CD4-positive, alpha-beta T cell (primary cell): ENCODE results near the gene TRABD2B. TPM values are rescaled to one million over a fixed set of nuclear protein-coding genes. Genes with fewer than 3 reads are reported as not detected.

Experiments used
- ATAC-seq: fragments of 200-7000 bp; cut with Tn5 transposase; one replicate; pipeline ENCODE4 v1.10.0; 2022; ENCODE audit warnings: mild to moderate bottlenecking; ENCODE audit not compliant: poor library complexity
- CTCF ChIA-PET: fragments of 350-600 bp; sonication (Branson Sonifier 250); formaldehyde crosslinking; loops from one replicate; lab custom pipeline; 2021; ENCODE audit warnings: antibody characterized with exemption, inconsistent platforms; lab: Charles Lee
- POLR2A ChIA-PET: fragments of 350-600 bp; sonication (Branson Sonifier 250); formaldehyde crosslinking; loops from one replicate; lab custom pipeline; 2021; ENCODE audit warnings: antibody characterized with exemption, inconsistent platforms; lab: Charles Lee
- DNase-seq, 14 experiments: peaks; one replicate each; pipeline ENCODE4 v3.0.0-alpha.2; 2013 to 2020; ENCODE audit warnings: mixed read lengths in 2 of 14
- H3K27ac ChIP-seq, 2 donors: one replicate each; pipeline versions ENCODE4 v1.5.1 to v1.7.0; 2013; ENCODE audit warnings: low read length in 2 of 2, low read depth in 1 of 2, mild to moderate bottlenecking in 1 of 2
- H3K27me3 ChIP-seq, 2 experiments: 1 replicate in 1 of 2; 2 replicates in 1 of 2; pipeline versions ENCODE4 v1.6.1 to v1.7.0; 2013; ENCODE audit warnings: low read length in 2 of 2, control low read depth in 1 of 2, mild to moderate bottlenecking in 1 of 2, moderate library complexity in 1 of 2; ENCODE audit not compliant: insufficient read depth in 2 of 2, control insufficient read depth in 1 of 2
- H3K36me3 ChIP-seq: one replicate; pipeline ENCODE4 v1.6.1; 2013; ENCODE audit warnings: low read length, control low read depth; ENCODE audit not compliant: insufficient read depth
- H3K4me1 ChIP-seq: one replicate; pipeline ENCODE4 v1.6.1; 2013; ENCODE audit warnings: low read length, control low read depth; ENCODE audit not compliant: insufficient read depth
- H3K4me3 ChIP-seq: one replicate; pipeline ENCODE4 v1.5.1; 2013; ENCODE audit warnings: mild to moderate bottlenecking, low read length, moderate library complexity
- H3K9me3 ChIP-seq, 2 experiments: 1 replicate in 1 of 2; 2 replicates in 1 of 2; pipeline versions ENCODE4 v1.6.1 to v1.7.0; 2013; ENCODE audit warnings: low read length in 2 of 2, mild to moderate bottlenecking in 2 of 2, control low read depth in 1 of 2, moderate library complexity in 1 of 2; ENCODE audit not compliant: control insufficient read depth in 1 of 2, insufficient read depth in 1 of 2
- H3K27ac Mint-ChIP-seq: one replicate; pipeline ENCODE4 v1.8.0; 2020; ENCODE audit warnings: mixed read lengths
- H3K27me3 Mint-ChIP-seq: one replicate; pipeline ENCODE4 v1.8.0; 2021; ENCODE audit warnings: mixed read lengths
- H3K36me3 Mint-ChIP-seq: one replicate; pipeline ENCODE4 v1.8.0; 2021; ENCODE audit warnings: low read depth, mixed read lengths
- H3K4me1 Mint-ChIP-seq: one replicate; pipeline ENCODE4 v1.8.0; 2021; ENCODE audit warnings: low read depth, mixed read lengths
- H3K4me3 Mint-ChIP-seq: one replicate; pipeline ENCODE4 v1.8.0; 2020; ENCODE audit warnings: mild to moderate bottlenecking, mixed read lengths
- H3K9me3 Mint-ChIP-seq: one replicate; pipeline ENCODE4 v1.8.0; 2020; ENCODE audit warnings: mixed read lengths
- intact Hi-C, 2 experiments: fragments of 100-400 bp; cut with DNase I in 1 of 2; cut with micrococcal nuclease in 1 of 2; formaldehyde crosslinking; loops; one replicate each; pipeline versions ENCODE4 v1.15.1 to v1.9.0; 2023 to 2025; cut with DNase I, micrococcal nuclease
- total RNA-seq, 174 experiments: library from RNA in 2 of 174; stranded (reverse) in 2 of 174; gene quantifications; one replicate each; pipeline ENCODE4 v1.2.3 and lab custom pipeline; 2021 to 2026
- TF ChIP-seq, protein P1 (sequence below): fragments of 200-600 bp; IDR thresholded peaks from one replicate; pipeline ENCODE4 v1.8.0; 2022; ENCODE audit warnings: antibody characterized with exemption, mild to moderate bottlenecking

TRABD2B gene
- total RNA-seq, 2 experiments from 2014 or later, result not detected

DNA sequence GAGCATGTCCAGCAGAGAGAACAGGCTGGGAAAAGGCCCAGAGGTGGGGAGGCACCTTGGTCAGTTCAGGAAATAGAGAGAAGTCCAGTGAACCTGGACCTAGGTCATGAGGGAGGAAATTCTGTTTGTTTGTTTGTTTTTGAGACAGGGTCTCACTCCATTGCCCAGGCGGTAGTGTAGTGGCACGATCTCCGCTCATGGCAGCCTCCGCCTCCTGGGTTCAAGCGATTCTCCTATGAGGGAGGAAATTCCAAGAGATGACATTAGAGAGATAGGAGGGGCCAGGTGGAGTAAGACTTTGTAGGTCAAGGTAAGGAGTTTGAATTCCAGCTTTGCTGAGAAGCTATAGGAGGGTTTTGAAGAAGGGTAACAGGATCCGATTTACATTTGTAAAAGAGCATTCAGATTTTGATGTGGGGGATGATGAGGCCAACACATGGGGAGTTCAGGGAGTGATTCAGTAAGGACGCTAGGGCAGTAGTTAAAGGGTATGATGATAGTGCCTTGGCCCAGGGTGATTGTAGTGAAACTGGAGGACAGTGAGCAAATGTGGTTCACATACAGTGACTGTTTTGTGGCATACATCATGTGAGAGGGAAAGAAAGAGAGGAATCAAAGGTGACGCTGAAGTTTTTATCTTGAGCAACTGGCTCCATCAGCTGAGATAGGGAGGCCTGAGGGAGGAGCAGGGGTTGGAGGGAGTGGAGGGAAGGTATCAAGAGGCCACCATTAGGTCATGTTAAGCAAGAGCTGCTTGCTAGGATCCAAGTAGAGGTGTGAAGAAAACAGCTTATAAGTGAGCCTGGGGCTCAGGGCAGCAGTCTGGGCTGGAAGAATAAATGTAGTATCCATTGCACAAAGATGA is 8.3 kb upstream of the TRABD2B start:
- Mint-ChIP-seq H3K4me1 (no peaks in the 10 kb centered on the region), H3K27me3 (peaks cover 13% of the 10 kb centered on the region), H3K36me3 (no peaks in the 10 kb centered on the region), H3K4me3 (no peak overlapping the region), H3K27ac (no peak overlapping the region), H3K9me3 (no peaks in the 10 kb centered on the region)
- no peak for ATAC-seq
- no peaks in the 10 kb centered on the region for H3K9me3 ChIP-seq
- no peak overlapping the region for H3K27ac ChIP-seq
- no peaks in the 10 kb centered on the region for H3K36me3 ChIP-seq
- peaks cover 4 to 8% of the 10 kb centered on the region in 2 experiments for H3K27me3 ChIP-seq
- TF ChIP-seq, protein P1, sequence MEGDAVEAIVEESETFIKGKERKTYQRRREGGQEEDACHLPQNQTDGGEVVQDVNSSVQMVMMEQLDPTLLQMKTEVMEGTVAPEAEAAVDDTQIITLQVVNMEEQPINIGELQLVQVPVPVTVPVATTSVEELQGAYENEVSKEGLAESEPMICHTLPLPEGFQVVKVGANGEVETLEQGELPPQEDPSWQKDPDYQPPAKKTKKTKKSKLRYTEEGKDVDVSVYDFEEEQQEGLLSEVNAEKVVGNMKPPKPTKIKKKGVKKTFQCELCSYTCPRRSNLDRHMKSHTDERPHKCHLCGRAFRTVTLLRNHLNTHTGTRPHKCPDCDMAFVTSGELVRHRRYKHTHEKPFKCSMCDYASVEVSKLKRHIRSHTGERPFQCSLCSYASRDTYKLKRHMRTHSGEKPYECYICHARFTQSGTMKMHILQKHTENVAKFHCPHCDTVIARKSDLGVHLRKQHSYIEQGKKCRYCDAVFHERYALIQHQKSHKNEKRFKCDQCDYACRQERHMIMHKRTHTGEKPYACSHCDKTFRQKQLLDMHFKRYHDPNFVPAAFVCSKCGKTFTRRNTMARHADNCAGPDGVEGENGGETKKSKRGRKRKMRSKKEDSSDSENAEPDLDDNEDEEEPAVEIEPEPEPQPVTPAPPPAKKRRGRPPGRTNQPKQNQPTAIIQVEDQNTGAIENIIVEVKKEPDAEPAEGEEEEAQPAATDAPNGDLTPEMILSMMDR, result no peak
- H3K4me3 ChIP-seq, result no peak overlapping the region
- ChIA-PET POLR2A (no interaction called here), CTCF (no interaction called here)
- no peaks in the 10 kb centered on the region for H3K4me1 ChIP-seq
- intact Hi-C loops, result no loop called here
- no peak for DNase-seq

DNA sequence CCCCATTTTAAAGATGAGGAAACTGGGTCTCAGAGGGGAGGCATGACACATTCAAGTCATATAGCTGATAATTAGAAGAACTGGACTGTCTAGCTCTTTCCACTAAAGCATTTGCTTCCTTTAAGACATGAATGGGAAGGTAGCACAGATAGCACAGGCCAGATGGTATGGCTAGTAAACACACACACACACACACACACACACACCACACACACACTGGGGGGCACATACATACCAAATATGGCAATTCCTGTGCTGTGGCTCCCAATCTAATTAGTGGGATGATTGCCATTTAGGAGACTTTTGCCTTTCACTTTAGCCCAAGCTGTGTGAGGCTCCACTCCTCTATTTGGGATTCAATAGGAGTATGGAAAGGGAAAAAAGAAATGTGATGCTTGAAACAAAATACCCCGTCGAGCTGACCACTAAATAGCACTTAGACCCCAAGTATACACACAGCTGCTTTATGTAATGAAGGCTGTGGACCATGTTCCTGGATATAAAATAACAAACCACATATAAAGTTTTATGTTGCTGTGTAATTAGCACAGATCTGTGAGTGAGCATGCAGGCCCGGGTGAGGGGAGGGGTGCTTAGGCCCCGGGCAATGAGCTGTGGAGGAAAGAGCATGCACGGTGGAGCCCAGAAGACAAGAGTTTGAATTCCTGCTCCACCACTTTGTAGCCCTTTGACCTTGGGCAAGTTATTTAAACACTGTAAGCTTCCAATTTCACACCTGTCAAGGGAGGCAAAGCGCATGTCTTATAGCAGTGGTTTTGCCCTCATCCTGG is 6.8 kb upstream of the TRABD2B start:
- Histone ChIP-seq H3K4me3 (no peak overlapping the region), H3K27ac (no peak overlapping the region), H3K36me3 (no peaks in the 10 kb centered on the region), H3K4me1 (no peaks in the 10 kb centered on the region), H3K9me3 (no peaks in the 10 kb centered on the region), H3K27me3 (peaks cover 7 to 17% of the 10 kb centered on the region in 2 experiments)
- Mint-ChIP-seq H3K36me3 (no peaks in the 10 kb centered on the region), H3K4me3 (no peak overlapping the region), H3K9me3 (no peaks in the 10 kb centered on the region), H3K27me3 (peaks cover 28% of the 10 kb centered on the region), H3K27ac (no peak overlapping the region), H3K4me1 (no peaks in the 10 kb centered on the region)
- no peak for DNase-seq
- ATAC-seq, result no peak
- ChIA-PET POLR2A (no interaction called here), CTCF (no interaction called here)
- TF ChIP-seq, protein P1, result no peak
- intact Hi-C loops, result no loop called here

DNA sequence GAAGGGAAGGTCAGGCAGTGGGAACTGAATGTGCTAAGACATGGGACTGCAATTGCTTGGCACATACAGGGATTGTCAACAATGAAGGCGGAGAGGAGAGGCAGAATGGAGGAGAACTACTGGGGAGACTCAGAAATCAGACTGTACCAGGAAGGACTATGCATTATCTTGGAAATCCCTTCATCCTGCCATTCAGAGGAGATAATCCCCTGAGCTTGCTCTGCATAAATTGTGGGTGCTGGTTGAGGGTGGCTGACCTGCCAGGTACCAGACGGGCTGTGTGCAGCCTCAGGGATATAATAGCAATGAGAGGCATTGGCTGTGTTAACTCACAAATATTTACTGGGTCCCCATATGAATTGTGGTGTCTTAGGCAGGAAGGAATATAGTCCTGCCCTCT is 5.0 kb upstream of the TRABD2B start:
- ChIA-PET POLR2A (no interaction called here), CTCF (no interaction called here)
- no peak overlapping the region for H3K27ac ChIP-seq
- H3K4me1 Mint-ChIP-seq, result peaks cover 6% of the 10 kb centered on the region
- DNase-seq (no peak), ATAC-seq (no peak)
- peaks cover 15 to 28% of the 10 kb centered on the region in 2 experiments for H3K27me3 ChIP-seq
- H3K27ac Mint-ChIP-seq, result no peak overlapping the region
- TF ChIP-seq, protein P1, result no peak
- no peaks in the 10 kb centered on the region for H3K36me3 Mint-ChIP-seq
- no peaks in the 10 kb centered on the region for H3K36me3 ChIP-seq
- H3K4me1 ChIP-seq, result peaks cover 5% of the 10 kb centered on the region
- intact Hi-C loops, result no loop called here
- H3K9me3 ChIP-seq, result no peaks in the 10 kb centered on the region
- no peaks in the 10 kb centered on the region for H3K9me3 Mint-ChIP-seq
- peaks cover 43% of the 10 kb centered on the region for H3K27me3 Mint-ChIP-seq
- no peak overlapping the region for H3K4me3 Mint-ChIP-seq
- no peak overlapping the region for H3K4me3 ChIP-seq
